Measurements from ENCODE around the gene CCNL2. TPM values are rescaled to one million over a fixed set of nuclear protein-coding genes. Genes with fewer than 3 reads are reported as not detected.

CCNL2 gene
- polyA plus RNA-seq, 4 donors: 232 to 273 (median 238) TPM

DNA sequence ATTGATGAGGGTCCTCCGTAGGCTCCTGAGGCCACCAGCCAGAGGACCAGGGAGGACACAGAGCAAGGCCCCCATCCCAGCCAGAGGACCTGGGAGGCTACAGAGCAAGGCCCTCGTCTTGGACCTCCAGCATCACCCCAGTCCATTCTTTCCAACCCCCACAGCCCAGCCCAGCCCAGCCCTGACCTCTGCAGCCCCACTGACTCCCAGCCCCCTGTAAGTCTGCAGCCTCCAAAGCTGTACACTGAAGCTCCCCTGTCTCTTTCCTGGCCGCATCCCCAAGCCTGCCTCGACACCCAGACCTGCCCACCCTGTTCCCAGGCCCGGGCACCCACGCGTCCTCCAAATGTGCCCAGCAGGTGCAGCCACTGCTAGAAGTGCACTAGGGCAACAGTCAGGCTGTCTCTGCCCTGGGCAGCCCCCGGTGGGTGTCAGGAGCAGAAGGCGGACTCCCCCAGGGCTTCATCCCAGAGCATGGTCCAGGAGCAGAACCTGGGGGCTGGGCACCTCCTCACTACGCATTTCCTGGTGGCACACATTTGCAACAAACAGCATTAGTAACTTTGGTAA, 52.0 kb downstream of the CCNL2 start:
- DNase-seq (ENCODE audit: low read depth in 4 of 4, low spot score in 3 of 4): no peak

DNA sequence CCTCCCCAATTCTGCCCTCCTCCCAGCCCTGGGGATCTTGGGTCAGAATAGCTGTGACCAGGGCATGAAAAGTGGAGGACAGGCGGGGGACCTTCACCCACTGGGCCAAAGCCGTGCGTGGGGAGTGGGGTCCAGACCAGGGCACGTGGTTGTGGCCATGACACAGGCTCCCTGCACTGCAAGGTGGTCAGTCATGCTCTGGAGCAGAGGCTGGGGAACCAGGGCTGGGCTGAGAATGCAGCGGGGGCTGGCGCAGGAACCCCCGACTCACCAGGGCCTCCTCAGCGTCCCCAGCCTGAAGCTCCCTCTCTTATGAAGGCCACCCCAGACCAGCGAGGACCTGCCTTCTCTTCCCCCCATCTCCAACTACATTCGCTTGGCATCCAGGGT, 52.6 kb downstream of the CCNL2 start:
- DNase-seq (ENCODE audit: low read depth in 4 of 4, low spot score in 3 of 4): no peak

DNA sequence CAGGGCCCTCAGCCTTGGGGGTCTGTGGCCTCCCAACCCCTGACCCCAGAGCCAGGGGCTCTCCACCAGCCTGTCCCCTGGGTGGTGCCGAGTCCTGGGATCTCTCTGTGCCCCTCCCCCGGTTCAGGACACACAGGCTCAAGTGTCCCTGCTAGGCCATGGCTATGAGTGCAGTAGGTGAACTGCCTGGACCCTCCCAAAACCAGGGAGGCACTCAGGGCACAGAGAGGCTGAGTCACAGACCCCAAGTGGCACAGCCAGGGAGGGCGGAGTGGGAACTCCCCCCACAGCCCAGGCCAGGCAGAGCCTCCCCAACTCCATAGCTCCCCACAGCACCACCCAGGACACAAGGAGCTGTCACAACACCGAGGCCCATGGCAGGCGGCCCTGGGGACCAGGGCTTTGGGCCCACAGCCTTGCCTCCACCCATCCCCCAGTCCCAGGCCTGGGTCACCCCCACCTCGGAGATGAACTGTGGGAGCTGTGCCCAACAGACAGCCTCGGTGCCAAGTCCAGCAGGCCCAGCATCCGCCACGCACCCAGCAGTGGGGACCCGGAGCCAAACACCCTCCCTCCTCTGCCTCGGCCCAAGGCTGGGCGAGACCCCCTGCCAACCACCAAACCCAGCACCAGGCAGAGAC, 53.2 kb downstream of the CCNL2 start:
- no peak for DNase-seq (ENCODE audit: low read depth in 4 of 4, low spot score in 3 of 4)

GRCh38 chr1:1345384-1345783, 53.8 kb downstream of the CCNL2 start:
- no peak for DNase-seq (ENCODE audit: low read depth in 4 of 4, low spot score in 3 of 4)

- DNase-seq (ENCODE audit: low read depth in 4 of 4, low spot score in 3 of 4): no peak
Observed at GRCh38 chr1:1344655-1345361, 54.3 kb downstream of the CCNL2 start.

GRCh38 chr1:1343811-1344421, 55.2 kb downstream of the CCNL2 start:
- no peak for DNase-seq (ENCODE audit: low read depth in 4 of 4, low spot score in 3 of 4)

- no peak for DNase-seq (ENCODE audit: low read depth in 4 of 4, low spot score in 3 of 4)
Observed at GRCh38 chr1:1342584-1343115, 56.5 kb downstream of the CCNL2 start.

DNA sequence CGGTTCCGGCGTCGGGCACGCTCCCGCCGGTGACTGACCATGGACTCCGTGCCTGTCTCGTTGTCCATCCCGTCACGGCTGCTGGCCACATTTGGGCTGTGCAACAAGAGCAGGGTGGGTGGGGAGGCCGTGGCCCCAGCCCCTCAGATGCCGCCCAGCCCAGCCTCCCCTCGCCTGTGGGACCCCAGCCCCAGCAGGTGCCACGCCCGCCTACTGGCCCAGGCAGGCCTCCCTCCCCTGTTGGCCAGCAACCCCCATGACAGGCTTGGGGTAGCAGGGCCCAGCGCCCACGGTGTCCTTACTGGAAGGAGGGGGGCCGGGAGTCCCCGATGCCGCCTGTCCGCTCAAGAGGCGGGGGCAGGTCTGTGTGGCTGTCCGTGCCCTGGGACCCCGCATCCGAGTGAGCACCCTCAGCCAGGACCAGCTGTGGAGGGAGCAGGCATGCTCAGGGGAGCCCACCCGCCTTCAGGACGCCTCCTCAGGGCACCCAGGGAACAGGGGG, 57.0 kb downstream of the CCNL2 start:
- no peak for DNase-seq (ENCODE audit: low read depth in 4 of 4, low spot score in 3 of 4)

- DNase-seq (ENCODE audit: low read depth in 4 of 4, low spot score in 3 of 4): no peak
Observed at GRCh38 chr1:1341549-1342021, 57.5 kb downstream of the CCNL2 start.

DNA sequence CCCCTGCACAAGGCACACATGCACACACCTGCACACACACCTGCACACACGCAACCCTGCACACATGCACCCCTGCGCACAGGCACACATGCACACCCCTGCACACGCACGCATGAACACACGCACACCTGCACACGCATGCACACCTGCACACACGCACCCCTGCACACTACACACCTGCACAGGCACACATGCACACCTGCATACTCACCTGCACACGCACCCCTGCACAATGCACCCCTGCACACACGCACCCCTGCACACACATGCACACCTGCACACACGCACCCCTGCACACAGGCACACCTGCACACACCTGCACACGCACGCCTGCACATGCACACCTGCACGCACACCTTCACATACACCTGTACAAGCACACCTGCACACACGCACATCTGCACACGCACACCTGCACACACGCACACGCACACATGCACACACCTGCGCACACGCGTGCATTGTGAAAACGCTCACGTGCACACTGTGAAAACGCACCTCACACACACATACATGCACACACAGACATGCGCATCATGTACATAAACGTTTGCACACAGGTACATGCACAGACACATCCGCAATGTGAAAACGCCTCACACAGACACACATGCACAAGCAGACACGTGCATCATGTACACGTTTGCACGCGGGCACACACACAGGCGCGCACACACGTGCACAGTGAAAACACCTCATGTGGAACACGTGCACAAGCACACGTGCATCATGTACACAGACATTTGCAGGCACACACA, 58.2 kb downstream of the CCNL2 start:
- no peak for DNase-seq (ENCODE audit: low read depth in 4 of 4, low spot score in 3 of 4)

GRCh38 chr1:1340185-1340584, 59.0 kb downstream of the CCNL2 start:
- DNase-seq (ENCODE audit: low read depth in 4 of 4, low spot score in 3 of 4): no peak

DNA sequence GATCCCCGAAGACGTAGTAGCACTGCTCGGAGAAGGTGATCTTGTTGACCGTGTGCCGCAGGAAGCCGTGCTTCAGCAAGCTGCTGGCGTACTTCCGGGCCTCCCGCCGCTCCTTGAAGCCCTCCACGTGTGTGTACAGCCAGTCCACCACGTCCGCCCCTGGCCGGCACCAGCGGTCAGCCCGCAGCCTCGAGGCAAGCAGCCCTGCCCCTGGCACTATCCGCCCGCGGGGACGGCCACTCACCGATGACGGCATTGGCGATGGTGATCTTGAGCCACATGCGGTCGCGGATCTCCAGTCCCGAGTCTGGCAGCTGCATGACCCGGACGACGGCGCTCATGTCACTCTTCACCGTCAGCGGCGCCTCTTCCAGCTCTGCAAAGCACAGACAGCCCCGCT, 60.9 kb downstream of the CCNL2 start:
- DNase-seq (ENCODE audit: low read depth in 4 of 4, low spot score in 3 of 4): no peak

- no peak for DNase-seq (ENCODE audit: low read depth in 4 of 4, low spot score in 3 of 4)
Observed at GRCh38 chr1:1337793-1338147, 61.4 kb downstream of the CCNL2 start.

GRCh38 chr1:1336931-1337792, 62.0 kb downstream of the CCNL2 start:
- no peak for DNase-seq (ENCODE audit: low read depth in 4 of 4, low spot score in 3 of 4)

GRCh38 chr1:1336446-1336845, 62.7 kb downstream of the CCNL2 start:
- DNase-seq (ENCODE audit: low read depth in 4 of 4, low spot score in 3 of 4): no peak

GRCh38 chr1:1335792-1336248, 63.3 kb downstream of the CCNL2 start:
- no peak for DNase-seq (ENCODE audit: low read depth in 4 of 4, low spot score in 3 of 4)

All from right renal pelvis (tissue), 4 donors.